NCI-H526 treated with DMSO at 0.1 percent for 48 hours (cell line): ENCODE results near the gene IPMK.
"Not testable (repeated sequence)": the region's sequence is repeated elsewhere in the genome, so short reads cannot be mapped to it uniquely, and the experiment has no call there.

ENCODE experiments used
- DNase-seq: peaks from one replicate; lab custom pipeline; 2025; lab: John Stamatoyannopoulos, UW

IPMK gene

DNA sequence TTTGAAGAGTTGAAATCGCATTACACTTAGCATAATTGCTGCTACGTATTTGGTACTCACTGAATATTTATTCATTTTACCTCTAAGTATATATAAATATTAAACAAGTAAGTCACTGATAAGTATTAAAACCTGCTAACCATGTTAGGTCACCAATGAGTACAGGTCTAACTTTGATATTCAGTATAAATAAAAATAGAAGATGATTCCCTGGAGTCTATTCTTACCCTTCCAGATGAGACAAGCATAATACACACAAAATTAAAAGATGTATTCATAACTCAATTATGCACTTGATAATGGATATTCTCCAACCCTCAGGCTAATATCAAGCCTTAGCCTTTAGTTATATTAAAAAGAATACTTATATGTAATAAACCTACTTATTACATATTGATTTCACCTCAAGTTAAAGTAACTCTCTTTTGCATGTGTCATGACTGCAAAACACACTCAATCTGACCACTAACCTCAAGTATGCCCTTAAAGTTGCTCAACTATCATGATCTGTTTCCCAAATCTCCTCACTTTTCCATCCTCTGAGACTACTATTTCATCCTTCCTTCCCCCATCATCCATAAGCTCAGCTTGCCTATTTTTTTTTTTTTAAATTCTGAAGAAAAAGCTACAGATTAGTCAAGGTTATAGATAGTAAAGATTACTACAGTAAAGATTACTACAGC, 46.8 kb downstream of the IPMK start:
- no peak for DNase-seq

DNA sequence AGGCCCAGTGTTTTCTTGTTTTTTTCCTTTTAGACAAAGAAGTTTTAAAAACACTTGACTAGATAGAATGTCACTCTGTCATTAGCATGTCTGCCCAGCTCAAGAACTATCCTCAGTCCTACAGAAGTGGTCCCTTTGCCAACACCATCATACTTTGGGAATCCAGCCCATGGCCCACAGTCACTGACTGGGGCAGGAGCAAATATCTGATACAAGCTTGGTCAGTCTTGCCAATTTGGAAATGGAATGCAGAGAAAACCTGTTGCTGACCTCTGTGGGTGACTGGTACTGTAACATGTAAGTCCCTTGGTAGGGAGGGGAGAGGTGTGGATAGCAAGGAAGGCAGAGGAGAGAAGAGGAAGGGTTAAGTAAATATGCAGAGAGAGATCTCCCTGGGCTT, 47.8 kb downstream of the IPMK start:
- DNase-seq: no peak

DNA sequence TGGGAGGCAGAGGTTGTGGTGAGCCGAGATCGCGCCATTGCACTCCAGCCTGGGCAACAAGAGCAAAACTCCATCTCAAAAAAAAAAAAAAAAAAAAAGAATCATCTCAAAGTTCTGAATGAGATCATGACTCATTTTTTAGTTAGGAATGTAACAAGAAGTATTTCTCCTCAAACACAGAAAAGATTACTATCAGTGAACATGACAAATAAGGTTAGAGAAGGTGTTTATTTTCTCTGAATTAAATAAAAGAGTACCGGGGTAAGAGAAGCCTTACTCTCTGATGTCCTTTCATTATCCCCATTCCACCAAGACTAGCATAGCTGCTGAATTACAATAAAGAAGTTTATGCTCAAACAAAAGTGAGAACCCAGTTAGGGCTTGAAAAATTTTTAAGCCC, 50.1 kb downstream of the IPMK start:
- no peak for DNase-seq

DNA sequence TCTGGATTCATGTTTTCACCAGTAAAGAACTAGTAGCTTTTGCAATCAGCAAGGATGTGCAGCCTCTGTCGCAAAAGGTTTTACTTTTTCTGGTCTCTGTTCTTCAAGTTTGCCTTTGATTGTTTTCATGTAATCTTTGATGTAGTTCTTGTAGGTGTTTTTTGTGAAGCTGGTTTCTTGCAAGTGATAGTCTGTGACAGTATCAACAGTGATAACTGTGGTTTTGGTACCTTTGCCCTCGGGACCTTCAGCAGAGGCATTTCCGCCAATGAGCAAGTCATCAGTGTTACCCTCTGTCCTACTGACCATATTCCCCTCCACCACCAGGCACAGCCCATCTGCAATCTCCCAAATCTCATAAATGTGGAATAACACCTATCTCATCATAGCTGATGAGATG, 55.1 kb downstream of the IPMK start:
- DNase-seq: no peak

DNA sequence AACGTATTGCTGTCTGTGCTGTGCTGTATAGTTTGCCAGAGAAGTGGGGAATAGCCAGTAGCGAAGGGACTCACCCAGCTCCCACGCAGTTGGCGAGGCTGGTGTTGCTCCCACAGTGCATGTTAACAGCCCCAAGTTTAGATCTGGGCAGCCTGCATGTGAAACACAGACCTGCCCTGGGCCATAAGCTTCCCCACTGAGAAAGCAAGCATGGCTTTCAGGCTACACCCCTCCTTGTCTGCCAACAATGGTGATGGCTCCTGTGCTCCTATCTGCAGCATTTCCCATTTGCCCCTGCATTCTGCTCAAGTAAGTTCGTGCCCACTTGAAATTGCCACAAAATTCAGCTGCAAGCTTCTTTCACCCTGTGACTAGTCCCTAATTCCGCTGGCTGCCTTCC, 57.5 kb downstream of the IPMK start:
- DNase-seq: no peak

DNA sequence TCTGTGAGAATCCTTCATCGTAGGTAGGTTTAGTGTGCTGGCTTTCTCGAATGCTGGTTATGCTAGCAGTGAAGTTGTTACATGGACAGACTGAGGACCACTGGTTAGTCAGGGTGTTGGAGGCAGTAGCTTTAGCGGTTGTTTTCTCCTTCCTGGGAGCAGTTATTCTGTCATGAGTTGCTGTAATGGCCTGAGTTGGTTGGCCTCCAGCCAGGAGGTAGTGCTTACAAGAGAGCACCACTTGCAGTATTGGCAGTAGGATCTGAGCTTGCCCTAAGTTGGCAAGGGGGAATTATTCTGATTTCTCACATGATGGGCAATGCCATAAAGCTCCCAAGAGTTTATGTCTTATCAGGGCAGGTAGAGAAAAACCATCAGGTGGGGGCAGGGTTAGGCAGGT, 58.0 kb downstream of the IPMK start:
- no peak for DNase-seq

DNA sequence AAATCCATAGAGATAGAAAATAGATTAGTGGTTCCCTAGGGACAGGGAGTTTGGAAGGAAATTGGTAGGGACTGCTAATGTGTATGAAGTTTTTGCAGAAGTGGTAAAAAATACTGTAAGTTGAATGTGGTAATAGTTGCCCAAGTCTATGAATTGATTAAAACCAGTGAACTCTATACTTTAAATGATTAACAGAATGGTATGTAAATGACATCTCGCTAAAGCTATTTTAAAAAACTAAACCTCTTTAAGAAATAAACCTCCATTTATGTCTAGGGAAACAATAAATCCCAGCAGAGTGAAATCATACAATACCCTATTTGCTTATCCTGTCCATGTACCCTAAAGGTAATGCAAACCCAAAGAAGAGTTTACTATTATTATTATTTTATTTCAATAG, 61.4 kb downstream of the IPMK start:
- no peak for DNase-seq

DNA sequence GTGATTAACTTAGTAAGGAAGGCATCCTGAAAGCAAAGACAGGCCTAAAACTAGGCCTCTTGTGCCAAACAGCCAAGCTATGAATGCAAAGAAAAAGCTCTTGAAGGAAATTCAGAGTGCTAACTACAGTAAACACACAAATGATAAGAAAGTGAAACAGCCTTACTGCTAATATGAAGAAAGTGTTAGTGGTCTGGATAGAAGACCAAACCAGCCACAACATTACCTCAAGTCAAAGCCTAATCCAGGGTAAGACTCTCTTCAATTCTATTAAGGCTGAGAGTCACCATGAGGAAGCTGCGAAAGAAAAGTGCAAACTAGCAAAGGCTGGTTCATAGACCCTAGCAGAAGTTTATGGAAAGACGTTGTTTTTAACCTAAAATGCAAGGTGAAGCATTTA, 66.0 kb downstream of the IPMK start:
- DNase-seq: no peak

DNA sequence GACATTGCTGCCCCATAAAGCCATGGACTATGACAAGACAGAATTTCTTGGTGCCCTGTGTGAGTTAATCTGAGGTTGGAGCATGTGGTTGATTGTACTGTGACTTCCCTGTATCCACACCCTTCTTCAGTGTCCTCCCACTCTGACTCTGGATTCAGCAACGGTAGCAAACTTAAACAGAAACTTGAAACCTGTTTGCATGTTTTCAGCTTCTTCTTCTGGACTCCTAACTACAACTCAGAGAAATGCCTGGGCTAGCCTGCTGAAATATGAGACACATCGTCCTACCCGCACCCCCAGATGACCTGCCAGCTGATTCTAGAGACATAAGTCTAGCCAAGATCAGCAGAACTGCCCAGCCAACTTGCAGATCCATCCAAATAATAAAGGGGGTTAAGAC, 78.4 kb downstream of the IPMK start:
- DNase-seq: no peak

DNA sequence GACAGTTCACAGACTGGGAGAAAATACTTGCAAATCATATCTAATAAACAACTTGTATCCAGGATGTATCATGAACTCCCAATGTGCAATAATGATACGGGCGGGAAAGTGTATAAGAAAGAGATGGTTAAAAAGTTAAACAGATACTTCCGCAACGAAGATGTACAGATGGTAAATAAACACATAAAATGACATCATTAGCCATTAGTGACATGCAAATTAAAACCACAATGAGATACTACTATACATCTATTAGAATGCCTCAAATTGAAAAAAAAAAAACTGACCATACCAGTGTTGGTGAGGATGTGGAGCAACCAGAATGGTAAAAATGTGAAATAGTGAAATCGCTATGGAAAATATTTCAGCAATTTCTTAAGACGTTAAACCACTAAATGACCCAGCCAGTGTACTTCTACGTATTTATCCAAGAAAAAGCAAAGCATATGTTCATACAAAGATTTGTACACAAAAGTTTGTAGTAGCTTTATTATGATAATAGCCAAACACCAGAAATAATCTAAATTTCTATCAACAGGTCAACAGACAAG, 83.5 kb downstream of the IPMK start:
- no peak for DNase-seq

DNA sequence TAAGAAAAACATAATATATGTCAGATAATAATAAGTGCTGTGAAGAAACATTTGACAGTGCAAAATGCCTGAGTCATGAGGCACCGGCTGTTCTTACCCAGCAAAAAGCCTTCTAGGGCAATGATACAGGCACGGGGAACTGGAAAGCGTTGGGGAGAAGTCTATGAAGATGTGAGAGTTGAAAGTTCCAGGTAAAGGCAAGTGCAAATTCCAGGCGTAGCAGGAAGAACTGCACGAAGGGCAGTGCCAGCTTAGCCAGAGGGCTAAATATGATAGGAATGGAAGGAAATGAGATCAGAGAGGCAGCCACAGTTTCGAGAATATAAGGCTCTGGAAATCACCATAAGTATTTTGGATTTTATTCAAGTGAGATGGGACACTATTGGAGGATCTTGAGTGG, 87.0 kb downstream of the IPMK start:
- DNase-seq: no peak

DNA sequence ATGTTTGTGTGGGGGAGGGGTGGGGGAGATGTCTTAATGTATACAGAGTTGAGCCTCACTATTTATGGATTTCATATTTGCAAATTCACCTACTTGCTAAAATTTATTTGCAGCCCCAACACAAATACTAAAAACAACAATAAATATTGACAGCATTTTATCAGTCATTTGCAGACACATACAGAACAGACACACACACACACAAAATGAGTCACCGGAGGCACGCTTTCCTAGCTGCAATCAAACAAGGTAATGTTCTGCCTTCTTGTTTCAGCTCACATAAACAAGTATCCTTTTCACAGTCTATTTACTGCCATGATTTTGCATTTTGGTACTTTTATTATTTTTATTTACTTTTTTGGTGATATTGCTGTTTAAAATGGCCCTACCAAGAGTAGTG, 88.5 kb downstream of the IPMK start:
- DNase-seq: no peak

DNA sequence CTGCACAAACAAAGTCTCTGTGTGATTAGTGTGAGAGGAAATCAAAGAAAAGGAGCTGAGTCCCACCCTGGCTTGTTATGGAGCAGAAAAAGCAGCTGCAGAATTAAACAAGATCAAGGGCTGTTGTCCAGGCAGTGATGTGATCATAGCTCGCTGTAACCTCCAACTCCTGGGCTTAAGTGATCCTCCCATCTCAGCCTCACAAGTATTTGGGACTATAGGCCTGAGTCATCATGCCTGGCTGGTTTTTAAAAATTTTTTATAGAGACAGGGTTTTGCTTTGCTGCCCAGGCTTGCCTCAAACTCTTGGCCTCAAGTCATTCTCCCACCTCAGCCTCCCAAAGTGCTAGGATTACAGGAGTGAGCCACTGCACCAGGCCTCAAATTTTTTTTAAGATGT, 88.9 kb downstream of the IPMK start:
- DNase-seq: no peak

DNA sequence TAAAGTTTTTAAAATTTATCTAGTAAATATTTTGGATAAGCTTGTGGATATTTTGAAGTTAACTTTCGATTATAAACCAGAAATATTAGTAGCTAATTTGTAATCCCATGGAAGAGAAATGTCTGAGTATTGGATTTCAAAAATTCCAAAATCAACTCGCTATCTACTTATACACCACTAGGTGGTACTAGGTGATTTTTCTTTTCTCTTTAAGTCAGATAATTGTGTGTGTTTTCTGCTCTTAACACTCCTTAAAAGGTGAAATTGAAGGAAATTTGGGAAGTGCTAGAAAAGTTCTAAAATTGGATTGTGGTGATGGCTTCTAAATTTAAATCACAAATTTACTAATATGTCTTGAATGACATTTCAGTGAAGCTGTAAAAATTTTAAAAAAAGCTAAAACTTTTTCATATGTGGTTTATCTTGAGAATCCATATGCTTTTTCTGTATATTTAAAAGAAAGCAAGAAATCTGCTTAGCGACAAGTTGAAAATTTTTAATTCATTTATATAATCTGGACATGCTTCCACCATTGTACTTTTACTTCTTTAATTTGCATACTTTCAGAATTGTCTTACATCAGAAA, 90.2 kb downstream of the IPMK start:
- DNase-seq: peak; percentile 15

DNA sequence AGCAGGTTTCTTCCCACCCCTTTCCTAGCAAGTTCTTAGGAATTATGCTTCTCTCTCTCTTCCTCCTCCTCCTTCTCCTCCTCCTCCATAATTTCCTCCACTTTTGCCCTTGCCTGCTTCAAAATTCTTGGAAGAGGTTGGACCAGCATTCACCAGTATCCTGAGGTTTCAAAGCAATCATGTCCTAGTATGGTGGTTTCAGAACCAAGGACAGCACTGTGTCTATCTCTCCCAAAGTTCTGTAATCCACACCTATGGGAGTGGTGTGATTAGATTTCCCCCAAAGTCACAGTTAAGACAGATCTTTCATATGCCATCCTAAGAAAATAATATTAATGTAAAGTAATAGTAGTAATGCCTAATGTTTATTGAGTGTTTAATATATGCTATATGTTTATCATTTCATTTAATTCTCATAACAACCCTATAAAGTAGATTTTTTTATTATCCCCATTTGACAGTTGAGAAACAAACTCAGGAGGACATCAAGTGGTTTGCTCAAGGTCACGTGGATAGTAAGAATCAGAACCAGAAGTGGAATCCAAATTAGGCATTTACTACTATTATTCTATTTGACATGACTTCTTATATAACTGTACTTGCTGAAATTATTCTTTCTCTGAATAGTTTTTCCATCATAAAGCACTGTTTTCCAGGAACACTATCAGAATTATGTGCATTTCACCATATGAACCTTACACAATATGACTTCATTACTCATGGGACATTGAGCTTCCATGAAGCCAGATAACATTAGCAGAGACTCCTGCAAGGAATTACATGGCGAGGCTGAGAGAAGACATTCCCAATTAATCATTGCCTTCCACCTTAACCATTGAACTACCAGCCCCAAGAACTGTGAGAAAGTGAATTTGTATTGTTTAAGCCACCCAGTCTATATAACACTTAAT, 91.4 kb downstream of the IPMK start:
- DNase-seq: no peak

DNA sequence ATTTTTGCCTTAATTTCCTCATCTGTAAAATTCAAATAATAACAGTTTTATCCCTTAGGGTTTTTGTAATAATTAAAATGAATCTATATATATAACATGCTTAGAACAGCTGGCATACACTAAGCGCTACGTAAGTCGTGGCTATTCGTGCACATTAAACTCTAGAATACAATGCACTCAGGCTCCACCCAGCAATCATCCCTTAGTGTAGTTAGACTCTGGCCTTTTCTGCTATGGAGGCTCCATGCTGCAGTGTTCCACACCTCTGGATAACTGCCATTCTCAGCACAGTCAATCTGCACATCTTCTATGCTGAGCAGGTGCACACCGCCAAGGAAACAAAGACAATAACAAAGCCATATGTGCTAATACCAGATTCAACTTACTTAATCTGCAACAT, 92.9 kb downstream of the IPMK start:
- no peak for DNase-seq

DNA sequence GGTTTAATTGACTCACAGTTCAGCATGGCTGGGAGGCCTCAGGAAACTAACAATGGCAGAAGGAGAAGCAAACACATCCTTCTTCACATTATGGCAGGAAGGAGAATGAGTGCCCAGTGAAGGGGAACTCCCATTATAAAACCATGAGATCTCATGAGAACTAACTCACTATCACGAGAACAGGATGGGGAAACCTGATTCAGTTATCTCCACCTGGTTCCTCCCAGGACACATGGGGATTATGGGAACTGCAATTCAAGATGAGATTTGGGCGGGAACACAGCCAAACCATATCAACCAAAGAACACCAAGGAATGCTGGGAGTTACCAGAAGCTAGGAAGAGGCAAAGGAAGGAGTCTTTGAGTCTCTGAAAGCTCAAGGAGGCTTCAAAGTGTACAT, 94.3 kb downstream of the IPMK start:
- no peak for DNase-seq

DNA sequence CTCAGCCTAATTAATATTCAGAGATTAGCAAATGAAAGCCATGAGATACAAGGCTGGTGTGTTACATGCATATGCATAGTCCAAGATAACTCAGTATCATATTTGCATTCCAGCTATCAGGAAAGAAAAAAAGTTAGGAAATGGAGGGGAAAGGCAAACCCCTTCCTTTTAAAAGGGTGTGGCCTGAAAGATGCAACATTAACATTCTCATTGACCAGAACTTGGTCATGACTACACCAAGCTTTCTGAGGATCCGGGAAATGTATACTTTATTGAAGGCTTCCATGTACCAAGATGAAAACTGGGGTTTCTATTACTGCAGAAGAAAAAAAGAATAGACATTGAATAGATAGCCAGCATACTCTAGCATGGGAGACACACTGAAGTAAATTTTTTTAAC, 96.5 kb downstream of the IPMK start:
- no peak for DNase-seq

DNA sequence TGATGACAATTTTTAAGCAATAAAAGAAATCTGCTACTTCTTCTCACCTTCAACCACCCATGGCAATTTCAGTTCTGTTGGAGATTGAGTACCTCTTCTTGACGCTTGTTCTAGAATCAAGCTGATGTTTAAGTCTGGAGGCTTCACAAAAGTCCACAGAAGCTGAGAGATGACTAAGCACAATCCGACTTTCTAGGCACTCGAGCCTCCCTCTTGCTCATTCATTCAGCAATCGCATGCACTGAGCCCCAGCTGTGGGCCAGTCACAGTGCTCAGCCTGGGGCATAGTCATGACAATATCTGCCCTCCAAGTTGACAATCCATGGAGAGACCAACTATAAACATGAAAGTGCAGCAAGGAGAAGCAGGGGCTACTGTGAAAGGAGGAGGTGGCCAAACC, 103.2 kb downstream of the IPMK start:
- DNase-seq: no peak

DNA sequence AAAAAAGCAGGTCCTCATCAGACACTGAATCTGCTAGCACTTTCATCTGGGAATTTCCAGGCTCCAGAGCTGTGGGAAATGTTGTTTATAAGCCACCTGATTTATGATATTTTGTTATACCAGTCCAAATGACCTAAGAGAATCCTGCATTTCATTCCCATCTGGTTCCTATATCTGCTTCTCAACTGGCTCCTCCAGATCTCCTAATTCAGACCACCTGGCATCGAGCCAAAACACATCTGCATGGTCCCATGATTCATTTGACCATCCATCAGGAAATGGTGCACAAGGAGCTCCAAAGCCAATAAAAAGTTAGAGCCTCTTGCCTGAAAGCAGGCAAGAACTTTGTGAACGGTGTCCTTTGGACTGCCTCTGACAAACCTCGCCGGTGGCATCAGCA, 108.9 kb downstream of the IPMK start:
- DNase-seq: no peak

DNA sequence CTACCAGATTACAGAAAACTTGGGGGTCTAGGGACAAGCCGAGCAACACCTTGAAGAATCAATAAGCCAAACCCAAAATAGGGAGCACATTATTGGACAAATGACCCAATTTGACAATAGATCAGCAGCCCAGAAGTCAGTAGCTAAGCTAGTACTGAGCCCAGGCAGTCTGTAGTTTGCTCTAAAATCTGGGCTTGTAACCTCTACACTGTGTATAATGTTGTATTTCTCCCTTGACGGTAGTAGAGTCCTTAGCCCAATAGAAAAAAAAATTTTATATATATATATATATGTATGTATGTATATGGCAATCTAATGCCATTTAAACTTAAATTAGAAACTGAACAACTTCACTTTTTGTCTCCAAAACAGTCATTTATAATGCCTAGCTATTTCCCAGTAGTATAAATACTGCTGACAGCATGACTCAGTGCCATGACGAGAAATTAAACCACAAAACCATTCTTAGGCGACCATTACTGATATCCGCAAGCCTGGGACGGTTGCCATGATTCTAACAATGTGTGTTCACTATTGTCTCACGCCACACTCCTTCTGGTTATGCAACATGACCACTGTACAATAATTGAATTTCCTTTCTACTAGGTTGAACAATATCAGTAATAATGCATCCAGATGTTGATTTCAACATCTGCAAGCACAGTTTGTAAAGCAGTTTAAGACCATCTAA, 110.5 kb downstream of the IPMK start:
- no peak for DNase-seq

DNA sequence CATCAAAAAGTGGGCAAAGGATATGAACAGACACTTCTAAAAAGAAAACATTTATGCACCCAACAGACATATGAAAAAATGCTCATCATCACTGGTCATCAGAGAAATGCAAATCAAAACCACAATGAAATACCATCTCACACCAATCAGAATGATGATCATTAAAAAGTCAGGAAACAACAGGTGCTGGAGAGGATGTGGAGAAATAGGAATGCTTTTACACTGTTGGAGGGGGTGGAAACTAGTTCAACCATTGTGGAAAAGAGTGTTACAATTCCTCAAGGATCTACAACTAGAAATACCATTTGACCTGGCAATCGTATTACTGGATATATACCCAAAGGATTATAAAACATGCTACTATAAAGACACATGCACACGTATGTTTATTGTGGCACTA, 111.8 kb downstream of the IPMK start:
- not testable (repeated sequence) for DNase-seq
